Stimulated activated CD8-positive, alpha-beta memory T cell treated with anti-CD3 and anti-CD28 coated beads, Interleukin-4, amount 100 ng/mL, for 24 hours (primary cell): ENCODE results near the gene WDSUB1.

Source experiments
- DNase-seq: peaks from one replicate; pipeline ENCODE4 v3.0.0-alpha.2; 2020; ENCODE audit warnings: low read depth

The WDSUB1 gene, protein sequence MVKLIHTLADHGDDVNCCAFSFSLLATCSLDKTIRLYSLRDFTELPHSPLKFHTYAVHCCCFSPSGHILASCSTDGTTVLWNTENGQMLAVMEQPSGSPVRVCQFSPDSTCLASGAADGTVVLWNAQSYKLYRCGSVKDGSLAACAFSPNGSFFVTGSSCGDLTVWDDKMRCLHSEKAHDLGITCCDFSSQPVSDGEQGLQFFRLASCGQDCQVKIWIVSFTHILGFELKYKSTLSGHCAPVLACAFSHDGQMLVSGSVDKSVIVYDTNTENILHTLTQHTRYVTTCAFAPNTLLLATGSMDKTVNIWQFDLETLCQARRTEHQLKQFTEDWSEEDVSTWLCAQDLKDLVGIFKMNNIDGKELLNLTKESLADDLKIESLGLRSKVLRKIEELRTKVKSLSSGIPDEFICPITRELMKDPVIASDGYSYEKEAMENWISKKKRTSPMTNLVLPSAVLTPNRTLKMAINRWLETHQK

DNA sequence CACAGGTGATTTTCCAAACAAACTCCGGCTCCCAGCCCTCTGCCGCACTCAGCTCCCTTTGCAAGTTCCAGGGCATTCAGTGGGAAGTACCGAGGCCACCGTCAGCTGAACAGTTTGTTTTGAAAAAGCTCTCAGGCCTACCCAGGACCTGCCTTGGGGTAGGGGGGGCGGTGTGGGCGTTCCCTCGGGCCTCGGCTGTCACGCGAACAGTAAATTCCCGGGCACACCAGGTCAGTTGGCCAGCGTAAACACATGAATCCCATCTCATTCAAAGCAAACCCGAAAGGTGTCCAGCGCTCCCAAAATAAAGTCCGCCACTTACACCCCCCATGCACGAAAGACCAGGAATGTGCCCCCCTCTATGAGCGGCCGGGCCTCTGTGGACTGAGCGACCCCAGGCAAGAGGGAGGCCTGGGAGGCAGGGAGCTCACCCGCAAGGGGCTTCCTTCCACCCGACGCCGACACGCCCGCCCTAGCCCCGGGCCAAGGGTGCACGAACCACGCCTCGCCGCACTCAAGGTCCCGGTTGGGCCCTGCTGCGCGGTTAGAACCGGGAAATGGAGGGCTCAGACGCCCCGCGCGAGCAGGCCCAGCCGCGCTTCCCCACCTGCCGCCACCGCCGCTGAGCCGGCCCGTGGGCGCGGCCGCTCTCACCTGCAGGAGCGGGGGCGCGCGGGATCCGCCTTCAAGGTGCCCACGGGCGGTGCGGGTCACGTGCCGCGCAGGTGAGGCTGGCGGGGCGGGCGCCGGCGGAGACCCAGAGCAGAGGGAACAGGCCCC is at the start of gene WDSUB1:
TSS of gene WDSUB1 (minus strand) at position 775 of the 780 bp plus-strand sequence. CDS start 3,634 bp downstream, outside the sequence.
- DNase-seq: peak; percentile 39

DNA sequence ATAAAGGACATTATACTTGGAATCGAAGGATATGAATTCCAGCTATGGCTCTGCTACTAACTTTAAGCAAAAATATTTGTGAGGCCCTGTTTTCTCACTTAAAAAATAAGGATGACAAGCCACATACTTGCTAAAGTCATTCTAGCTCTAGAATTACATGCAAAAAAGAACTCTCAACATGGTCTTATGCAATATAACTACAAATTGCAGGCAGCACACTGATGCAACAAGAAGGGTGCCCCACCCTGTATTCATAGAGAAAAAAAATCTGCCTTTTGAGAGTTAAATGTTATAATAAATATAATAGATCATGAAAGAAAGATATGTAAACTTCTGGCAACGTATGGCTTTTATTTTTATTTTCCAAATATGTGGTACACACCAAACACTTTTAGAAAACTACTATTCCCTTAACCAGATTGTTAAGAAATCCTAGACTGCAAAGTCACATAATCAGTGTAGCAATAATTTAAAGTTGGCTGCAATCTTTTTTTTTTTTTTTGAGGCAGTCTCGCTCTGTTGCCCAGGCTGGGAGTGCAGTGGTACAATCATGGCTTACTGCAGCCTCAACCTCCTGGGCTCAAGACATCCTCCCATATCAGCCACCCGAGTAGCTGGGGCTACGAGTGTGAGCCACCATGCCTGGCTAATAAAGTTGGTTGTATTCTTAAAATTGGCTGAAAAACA is 40.2 kb upstream of the WDSUB1 start:
- no peak for DNase-seq

DNA sequence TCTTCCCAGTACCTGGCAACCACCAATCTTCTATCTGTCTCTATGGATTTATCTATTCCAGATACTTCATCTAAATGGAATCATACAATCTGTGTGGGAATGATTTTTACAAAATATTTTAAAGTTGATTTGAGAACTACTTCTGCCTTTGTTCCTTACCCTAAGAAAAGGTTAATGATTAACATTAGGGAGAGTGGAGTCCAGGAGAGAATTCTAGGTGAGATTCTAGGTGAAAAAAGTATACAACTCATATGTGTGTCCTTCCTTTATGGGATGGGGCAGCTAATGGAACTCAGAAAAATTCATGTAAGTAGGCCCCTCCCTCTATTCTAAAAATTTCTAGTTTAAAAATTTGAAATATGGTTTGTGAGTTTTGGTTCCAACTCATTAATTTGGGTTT is 35.9 kb upstream of the WDSUB1 start:
- DNase-seq: no peak

DNA sequence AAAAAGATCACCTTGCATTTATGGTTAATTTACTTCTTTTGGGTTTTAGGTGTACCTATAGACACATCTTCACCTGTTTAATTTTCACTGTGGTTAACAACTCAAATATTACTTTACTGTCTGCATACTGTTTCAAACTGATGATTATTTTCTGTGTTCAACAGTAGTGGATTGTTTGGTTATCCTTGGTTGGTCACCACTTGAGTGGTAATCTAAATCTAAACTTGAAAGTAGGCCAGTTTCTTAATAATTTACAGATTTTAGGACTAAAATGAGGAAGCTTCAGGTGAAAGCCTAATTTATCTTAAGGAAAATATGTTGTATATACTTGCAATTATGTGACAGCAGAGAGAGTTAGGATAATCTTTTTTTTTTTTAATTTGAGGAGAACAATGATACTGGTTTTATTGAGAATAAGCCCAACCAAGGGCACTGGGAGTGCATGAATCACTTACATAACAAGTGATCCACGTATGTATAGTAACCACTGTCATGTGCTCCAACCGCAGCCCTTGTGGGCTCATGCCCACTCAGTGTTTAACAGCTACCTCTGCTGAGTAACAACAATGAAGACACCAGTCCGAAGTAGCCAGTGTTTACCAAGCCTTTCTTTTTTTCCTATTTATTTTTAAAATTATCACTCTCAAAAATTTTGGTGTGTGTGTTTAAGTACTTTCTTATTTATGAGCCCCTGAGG is 31.0 kb upstream of the WDSUB1 start:
- DNase-seq: no peak

DNA sequence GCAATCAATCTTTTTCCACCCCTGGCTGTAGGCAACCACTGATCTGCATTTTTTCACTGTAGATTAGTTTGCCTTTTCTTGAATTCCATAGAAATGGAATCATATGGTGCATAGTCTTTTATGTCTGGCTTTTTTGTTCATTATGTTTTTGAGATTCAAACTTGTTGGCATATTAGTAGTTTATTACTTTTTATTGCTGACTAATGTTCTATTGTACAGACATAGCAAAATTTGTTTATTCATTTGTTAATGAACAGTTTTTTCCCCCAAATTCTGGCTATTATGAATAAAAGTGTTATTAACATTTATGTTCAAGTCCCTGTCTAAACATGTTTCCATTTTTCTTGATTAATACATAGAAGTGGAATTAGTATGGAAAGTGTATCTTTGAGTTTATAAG is 21.4 kb upstream of the WDSUB1 start:
- DNase-seq: no peak

DNA sequence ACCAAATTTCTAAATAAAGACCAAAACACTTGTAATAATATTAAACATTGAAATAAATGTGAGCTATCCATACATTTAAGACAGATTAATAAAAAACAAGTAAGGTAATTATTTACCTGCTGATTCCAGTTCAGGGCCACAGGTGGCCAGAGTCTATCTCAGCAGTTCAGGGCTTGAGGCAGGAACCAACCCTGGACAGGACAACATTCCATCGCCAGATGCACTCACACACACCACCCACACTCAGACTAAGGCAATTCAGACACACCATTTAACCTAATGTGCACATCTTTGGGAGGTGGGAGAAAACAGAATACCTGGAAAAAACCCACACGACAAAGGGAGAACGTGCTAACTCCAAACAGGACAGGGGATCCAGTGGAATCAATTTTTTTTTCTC is 14.1 kb upstream of the WDSUB1 start:
- DNase-seq: no peak

DNA sequence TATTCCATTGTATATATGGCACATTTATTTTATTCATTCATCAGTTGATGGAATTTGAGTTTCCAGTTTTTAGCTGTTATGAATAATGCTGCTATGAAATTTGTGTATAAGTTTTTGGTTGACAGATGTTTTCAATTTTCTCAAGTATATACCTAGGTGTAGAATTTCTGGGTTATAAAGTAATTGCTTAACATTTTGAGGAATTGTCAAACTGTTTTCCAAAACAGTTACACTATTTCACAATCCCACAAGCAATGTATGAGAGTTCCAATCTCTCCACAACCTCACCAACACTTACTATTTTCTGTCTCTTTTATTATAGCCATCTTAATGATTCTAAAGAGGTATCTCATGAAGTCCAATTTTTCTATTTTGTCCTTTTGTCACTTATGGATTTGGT is 12.5 kb upstream of the WDSUB1 start:
- no peak for DNase-seq

DNA sequence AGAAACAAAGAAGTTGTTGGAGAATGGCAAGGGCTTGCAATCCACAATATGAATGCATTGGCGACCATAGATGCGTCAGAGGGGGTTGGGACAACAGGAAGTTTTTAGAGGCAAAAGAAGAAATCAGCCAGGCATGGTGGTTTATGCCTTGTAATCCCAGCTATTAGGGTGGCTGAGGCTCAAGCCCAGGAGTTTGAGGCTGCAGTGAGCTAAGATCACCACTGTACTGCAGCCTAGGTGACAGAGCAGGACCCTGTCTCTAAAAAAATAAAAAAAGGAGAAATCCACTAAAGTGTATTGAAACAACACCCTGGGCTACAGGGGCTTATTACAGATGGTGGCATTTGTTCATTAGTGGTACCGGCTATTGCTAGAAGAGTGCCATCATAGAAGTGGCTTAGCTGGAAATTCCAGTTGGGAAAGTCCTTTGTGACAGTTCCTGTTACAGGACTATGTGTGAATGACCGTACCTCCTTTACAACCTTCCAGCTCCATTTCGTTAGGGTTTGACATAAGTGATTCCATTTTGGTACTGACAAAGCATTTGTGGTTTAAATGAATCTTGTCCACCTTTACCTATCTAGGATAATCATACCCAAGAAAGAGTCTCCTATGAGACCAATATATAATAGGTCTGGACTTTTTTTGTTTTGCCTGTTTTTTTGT is 10.7 kb upstream of the WDSUB1 start:
- DNase-seq: no peak

DNA sequence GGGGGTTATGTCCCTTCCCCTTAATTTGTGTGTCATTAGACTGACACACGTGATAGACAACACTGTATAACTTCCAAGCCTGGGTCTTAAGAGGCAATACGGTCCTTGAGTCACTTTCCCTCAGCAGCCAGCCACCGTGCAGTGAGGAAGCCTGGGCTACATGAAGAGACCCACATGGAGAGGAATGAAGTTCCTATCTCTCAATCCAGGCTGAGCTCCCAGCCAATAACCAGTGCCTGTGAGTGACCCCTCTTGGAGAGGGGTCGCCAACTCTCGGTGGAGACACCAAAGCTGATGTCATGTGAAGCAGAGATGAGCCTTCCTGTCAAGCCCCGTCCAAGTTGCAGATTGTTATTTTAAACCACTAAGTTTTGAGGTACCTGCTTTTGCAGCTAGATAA is 5.7 kb upstream of the WDSUB1 start:
- no peak for DNase-seq

DNA sequence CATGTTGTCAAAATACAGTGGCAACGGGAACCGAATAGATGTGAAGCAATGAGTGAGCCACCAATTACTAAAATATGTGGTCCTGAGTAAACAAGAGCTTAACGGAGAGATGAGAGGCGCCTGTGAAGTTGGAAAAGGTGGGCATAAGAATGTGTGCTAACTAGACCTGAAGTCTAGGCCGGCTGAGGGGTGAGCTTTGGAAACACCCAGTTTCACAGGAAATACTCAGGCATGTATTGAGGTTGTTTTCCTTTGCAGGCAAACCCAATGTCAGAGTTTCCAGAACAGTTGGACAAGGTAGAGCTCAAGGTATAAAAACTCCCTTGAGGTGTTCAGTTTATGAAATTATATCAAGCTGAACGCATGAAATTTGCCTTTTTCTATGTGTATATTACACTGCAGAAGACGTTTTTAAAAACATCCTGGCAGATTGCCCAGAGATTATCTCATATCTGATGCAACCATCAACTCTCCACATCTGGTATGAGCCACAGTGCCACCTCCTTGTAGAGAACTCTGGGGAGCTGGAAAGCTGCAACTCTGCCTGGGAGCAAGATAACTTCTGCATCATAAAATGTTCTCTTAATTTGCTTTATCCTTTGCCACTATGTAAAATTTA is 3.9 kb upstream of the WDSUB1 start:
- DNase-seq: no peak

DNA sequence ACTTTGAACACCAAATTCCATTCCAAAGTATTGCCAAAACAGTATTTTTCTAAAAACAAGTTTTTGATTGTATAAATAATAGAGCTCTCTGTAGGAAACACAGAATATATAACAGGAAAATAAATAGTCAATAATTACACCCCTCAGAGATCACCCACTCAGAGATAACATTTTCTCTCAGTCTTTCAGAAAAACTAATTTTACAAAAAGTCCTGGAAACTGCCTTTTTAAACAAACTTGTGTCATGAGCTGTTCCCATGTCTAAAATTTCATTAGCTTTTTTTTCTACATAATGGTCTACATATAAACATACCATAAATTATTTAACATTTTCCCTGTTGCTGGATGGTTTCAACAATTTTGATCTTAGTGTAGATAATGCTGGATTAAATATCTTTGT is 1.2 kb upstream of the WDSUB1 start:
- DNase-seq: no peak

DNA sequence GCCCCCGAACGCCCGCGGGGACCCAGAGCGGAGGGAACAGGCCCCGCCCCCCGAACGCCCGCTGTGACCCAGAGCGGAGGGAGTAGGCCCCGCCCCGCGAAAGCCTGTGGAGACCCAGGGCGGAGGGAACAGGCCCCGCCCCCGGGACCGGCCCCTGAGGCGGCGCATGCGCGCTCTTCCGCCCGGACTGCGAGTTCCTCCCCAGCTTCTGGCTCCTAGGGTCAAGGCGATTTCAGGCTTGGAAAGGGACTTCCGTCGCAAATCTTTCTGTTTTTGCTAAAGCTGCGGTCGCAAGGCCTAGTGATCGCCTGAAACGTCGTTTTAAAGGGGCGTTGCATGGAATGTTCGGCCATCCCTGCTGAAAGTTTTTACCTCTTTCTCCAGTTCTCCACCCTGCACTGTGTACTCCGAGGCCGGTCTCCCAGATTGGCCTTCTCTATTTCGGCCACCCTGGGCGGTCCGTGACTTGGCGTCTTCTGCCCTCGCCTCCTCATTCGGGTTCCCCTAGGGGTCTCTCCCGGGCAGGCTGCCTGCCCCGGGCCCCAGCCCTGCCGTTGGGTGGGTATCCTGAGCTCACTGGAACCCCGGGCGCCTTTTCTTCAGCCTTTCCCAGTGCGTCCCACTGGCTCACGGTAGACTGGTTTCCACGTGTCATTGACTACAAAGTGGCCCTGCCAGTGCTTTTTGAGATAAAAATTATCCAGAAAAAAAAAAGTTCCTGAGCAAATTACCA is 372 bp upstream of the WDSUB1 start:
- peak; percentile 95 for DNase-seq

DNA sequence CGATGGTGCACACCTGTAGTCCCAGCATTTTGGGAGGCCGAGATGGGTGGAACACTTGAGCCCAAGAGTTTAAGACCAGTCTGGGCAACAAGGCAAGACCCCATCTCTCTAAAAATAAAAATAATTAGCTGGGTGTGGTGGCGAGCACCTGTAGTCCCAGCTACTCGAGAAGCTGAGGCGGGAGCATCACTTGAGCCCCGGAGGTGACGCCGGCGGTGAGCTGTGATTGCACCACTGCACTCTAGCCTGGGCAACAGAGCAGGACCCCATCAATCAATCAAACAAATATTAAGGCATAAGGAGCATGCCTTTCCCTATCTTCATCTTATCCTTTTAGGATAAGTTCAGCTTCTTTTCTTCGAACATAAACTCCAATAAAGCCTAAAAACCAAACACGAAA is 1.1 kb downstream of the WDSUB1 start:
- DNase-seq: no peak

DNA sequence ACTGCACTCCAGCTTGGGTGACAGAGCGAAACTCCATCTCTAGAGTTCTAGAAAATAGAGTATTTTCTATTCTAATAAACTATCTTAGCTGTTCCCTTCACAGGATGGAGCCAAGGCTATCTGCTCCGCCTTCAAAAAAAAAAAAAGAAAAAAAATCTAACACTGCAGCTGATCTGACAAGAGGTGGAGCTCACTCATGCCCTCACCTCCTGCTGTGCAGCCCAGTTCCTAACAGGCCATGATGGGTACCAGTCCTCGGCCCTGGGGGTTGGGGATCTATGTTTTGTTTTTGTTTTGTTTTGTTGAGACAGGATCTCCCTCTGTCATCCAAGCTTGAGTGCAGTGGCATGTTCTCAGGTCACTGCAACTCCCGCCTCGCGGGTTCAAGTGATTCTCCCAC is 3.0 kb downstream of the WDSUB1 start:
- no peak for DNase-seq

DNA sequence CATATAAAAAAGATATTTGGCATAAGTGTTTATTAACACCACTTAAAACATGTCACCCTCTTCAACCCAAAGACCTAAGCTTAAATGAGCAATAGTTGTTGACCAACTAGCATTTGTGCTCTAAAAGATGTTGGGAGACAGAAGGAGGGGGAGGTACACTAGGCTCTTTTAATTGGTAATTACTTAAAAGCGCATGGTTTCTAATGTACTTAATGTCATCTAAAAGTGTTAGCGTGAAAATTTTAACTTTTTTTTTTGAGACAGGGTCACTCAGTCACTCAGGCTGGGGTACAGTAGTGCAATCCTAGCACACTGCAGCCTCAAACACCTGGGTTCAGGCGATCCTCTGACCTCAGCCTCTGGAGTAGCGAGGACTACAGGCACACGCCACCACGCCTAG is 5.5 kb downstream of the WDSUB1 start:
- no peak for DNase-seq

DNA sequence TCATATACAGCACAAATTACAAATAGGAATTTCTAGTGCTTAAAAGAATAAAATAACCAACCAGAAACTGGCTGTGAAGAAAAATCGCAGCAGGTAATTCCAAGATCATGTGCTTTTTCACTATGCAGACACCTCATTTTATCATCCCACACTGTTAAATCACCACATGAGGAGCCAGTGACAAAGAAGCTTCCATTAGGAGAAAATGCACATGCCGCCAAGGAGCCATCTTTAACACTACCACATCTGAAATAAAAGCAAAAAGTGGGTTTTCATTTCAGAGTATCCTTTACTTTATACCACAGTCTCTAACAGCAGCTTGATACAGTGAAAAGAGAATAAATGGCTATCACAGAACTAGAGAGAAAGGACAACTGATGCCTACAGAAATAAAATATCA is 6.8 kb downstream of the WDSUB1 start:
- no peak for DNase-seq

DNA sequence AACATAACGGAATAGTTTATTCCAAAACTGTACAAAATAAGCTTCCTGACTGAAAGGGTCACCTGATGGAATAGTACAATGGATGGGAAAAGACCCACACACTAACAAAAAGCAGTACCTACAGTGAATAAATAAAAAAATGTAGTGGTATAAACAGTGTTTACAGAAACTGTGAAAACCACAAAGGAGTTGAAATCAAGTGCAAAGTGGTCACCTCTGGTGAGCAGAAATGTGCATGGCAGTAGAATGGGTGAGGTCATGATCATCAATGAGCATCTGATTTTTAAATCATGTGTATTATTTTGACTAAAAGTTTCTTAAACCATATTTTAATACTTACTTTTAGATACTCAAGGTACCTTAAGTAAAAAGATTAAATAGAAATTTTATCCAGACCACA is 11.4 kb downstream of the WDSUB1 start:
- DNase-seq: no peak

DNA sequence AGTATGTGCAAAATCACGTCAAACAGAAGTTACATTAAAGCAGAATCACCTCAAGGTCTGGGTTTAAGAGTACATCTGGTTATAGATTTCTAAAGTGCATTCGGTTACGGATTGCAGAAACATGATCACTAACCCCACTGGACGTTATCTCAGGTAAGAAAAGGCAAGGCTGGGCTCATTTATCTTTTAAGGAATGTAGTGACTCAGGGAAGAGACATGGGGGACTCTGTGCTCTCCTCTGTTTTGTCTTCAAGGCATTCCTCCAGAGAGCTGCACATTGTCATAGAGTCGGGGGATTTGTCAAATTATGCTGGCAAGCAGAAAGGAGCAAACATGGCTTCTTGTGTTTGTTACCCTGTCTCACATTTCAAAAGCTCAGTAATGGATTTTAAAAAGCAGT is 14.3 kb downstream of the WDSUB1 start:
- DNase-seq: no peak

DNA sequence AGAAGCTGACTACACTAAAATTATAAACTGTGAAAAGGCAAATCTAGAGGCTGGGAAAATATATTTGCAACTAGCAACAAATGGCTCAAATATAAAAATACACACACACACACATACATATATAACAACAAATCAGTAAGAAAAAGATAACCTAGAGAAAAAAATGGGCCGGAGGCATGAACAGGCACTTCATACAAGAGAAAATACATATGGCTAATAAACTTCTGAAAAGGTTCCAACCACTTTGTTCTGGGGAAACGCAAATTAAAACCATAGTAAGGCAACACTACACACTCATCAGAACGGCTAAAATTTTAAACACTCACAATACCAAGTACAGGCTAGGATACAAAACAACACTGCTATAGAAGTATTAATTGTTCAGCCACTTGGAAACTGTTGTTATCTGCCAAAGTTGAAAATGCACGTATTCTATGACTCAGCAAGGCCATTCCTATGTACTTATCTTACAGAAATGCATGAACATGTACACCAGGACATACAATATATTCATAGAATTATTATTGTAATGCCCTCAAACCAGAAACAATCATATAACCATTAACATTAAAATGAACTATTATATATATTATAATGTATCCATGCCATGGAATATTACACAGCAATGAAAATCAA is 15.6 kb downstream of the WDSUB1 start:
- no peak for DNase-seq

DNA sequence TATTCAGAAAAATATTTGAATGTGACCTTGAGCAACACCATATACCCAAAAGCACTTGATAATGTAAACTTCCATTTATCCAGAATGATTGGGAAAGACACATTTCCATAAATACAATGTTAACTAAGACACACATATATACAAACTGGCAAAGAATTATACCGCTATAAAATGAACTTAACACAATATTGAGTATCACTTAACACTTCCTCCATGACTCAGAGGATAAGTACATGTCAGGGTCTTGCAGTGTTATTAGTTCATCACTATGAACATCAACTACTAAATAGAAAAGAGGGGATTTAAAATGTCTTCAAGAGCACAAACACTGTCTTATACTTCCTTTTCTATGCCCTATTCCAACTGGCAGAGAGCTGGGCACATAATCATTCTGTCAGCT is 18.6 kb downstream of the WDSUB1 start:
- no peak for DNase-seq
